GM23248 (cell line): Measurements from ENCODE around the gene PIGH.

ENCODE experiments used
- EZH2 ChIP-seq: fragments of 200-600 bp; sonication (generic); IDR thresholded peaks from 2 replicates; pipeline ENCODE4 v1.6.1; 2018; ENCODE audit warnings: antibody characterized with exemption, mild to moderate bottlenecking; ENCODE audit not compliant: insufficient read depth, poor library complexity, severe bottlenecking
- EZH2phosphoT487 ChIP-seq: fragments of 200-600 bp; sonication (generic); IDR thresholded peaks from 2 replicates; pipeline ENCODE4 v1.6.1; 2018; ENCODE audit warnings: antibody characterized with exemption, moderate library complexity, mild to moderate bottlenecking, low read depth; ENCODE audit not compliant: insufficient read depth

DNA sequence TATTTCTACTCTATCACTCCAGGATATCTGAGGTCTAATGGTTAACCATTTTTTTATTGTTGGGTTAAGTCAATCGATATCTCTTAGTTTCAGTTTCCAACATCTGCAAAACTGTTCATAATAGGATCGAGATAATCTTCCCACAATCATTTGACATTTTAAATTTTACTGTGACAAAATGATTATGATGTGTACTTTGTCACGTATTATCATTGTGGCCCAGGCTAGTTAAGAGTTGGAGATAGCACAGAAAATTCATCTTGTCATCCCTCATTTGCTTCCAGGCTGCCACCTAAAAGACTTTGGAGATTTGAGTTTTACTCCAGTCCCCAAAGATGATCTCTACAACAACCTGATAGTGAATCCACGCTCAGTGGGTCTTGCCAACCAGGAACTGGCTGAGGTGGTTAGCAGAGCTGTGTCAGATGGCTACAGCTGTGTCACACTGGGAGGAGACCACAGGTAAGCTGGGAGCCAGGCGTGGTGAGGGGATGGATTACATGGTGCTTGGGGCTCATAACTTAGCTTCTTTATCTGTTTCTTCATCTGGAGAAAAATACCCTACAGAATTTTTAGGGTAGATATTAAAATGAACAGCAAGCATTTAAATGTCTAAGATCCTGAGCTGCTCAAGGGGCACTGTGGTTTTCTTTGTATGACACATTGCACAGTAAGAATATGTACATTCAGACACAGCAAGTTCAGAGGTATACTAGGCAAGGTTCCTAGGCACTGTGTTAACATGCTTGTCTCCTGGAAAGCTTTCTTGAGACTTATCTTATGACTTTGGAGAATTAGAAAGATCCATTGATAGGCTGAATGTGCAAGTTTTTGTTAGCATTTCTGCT, 42.1 kb upstream of the PIGH start:
- TF ChIP-seq EZH2 (no peak), EZH2phosphoT487 (no peak)
